Loucy (cell line): ENCODE measurements around the gene SLC26A3.

ENCODE experiments used
- H2AFZ ChIP-seq: fragments of 200-600 bp; sonication (generic); 2 replicates; pipeline ENCODE4 v1.6.0; 2016; ENCODE audit warnings: antibody characterized with exemption, mild to moderate bottlenecking, low read length, moderate library complexity
- H3F3A ChIP-seq: fragments of 200-600 bp; 2 replicates; pipeline ENCODE4 v1.6.0; 2016; ENCODE audit warnings: antibody characterized with exemption, low read depth, mild to moderate bottlenecking
- H3K27me3 ChIP-seq: fragments of 200-600 bp; sonication (generic); 2 replicates; pipeline ENCODE4 v1.6.1; 2014; ENCODE audit warnings: low read length, mild to moderate bottlenecking; ENCODE audit not compliant: insufficient read depth, poor library complexity, severe bottlenecking
- H3K36me3 ChIP-seq: fragments of 200-600 bp; sonication (generic); 2 replicates; pipeline ENCODE4 v1.6.1; 2016; ENCODE audit warnings: low read length; ENCODE audit not compliant: insufficient read depth
- H3K4me1 ChIP-seq: fragments of 200-600 bp; sonication (generic); 2 replicates; pipeline ENCODE4 v1.5.1; 2014; ENCODE audit warnings: low read length, mild to moderate bottlenecking; ENCODE audit not compliant: insufficient read depth, poor library complexity, severe bottlenecking
- H3K4me2 ChIP-seq: fragments of 200-600 bp; sonication (generic); 2 replicates; pipeline ENCODE4 v1.6.0; 2014; ENCODE audit warnings: antibody characterized with exemption, low read length, low read depth, mild to moderate bottlenecking; ENCODE audit not compliant: poor library complexity, severe bottlenecking
- H3K4me3 ChIP-seq: fragments of 200-600 bp; sonication (generic); 2 replicates; pipeline ENCODE4 v1.5.1; 2014; ENCODE audit warnings: low read length, mild to moderate bottlenecking, mixed read lengths; ENCODE audit not compliant: poor library complexity, severe bottlenecking
- H3K79me2 ChIP-seq: fragments of 200-600 bp; sonication (generic); 2 replicates; pipeline ENCODE4 v1.6.1; 2014; ENCODE audit warnings: low read length; ENCODE audit not compliant: insufficient read depth
- H3K9ac ChIP-seq: fragments of 200-600 bp; sonication (generic); 2 replicates; pipeline ENCODE4 v1.6.0; 2014; ENCODE audit warnings: mild to moderate bottlenecking, low read depth, low read length, moderate library complexity; ENCODE audit not compliant: poor library complexity, severe bottlenecking
- H3K9me2 ChIP-seq: fragments of 200-600 bp; sonication (generic); replicated peaks from 2 replicates; pipeline ENCODE4 v1.6.1; 2016; ENCODE audit warnings: low read depth, low read length, mixed read lengths
- H3K9me3 ChIP-seq: fragments of 200-600 bp; sonication (generic); 2 replicates; pipeline ENCODE4 v1.6.1; 2014; ENCODE audit warnings: mild to moderate bottlenecking, antibody characterized with exemption, low read length, low read depth; ENCODE audit not compliant: insufficient read depth
- H4K20me1 ChIP-seq: fragments of 200-600 bp; sonication (generic); 2 replicates; pipeline ENCODE4 v1.6.0; 2014; ENCODE audit warnings: antibody characterized with exemption, low read length, mild to moderate bottlenecking; ENCODE audit not compliant: insufficient read depth, poor library complexity, severe bottlenecking
- CTCF ChIP-seq: fragments of 200-600 bp; sonication (generic); conservative IDR thresholded peaks from 2 replicates; pipeline ENCODE4 v1.5.1; 2014; ENCODE audit warnings: mild to moderate bottlenecking, antibody characterized with exemption, low read length
- EZH2phosphoT487 ChIP-seq: fragments of 200-600 bp; IDR thresholded peaks from 2 replicates; pipeline ENCODE4 v1.6.1; 2018; ENCODE audit warnings: antibody characterized with exemption, mild to moderate bottlenecking, moderate library complexity, borderline replicate concordance

SLC26A3 gene

DNA sequence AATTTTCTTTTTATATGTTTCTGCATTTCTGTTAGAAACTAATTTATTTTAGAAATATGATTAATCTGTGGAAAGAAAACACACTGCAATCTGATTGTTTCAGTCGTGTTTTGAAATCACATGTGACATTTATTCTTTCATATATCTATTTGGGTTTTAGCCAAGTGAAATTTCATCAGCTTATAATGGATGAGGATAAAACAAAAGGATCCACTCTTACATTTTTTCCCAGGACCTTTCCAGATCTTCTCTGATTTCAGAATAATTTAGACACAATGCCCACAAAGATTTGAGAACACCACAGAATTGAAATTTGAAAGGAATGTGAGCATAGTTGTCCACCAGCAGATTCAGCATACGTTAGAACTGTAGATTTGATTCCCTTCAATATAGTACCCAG lies 30.0 kb downstream of the SLC26A3 start:
- no peaks in the 10 kb centered on the region for H3K27me3 ChIP-seq
- no peaks in the 10 kb centered on the region for H4K20me1 ChIP-seq
- no peak overlapping the region for H3K9ac ChIP-seq
- no peak overlapping the region for H3K4me3 ChIP-seq
- no peak for TF ChIP-seq CTCF
- H3K4me2 ChIP-seq, result no peak overlapping the region
- no peaks in the 10 kb centered on the region for H3K4me1 ChIP-seq
- H3K9me3 ChIP-seq, result no peaks in the 10 kb centered on the region
- no peaks in the 10 kb centered on the region for H3K9me2 ChIP-seq
- H3F3A ChIP-seq, result no peaks in the 10 kb centered on the region
- H3K36me3 ChIP-seq, result no peaks in the 10 kb centered on the region
- H3K79me2 ChIP-seq, result no peaks in the 10 kb centered on the region
- no peak overlapping the region for H2AFZ ChIP-seq

GRCh38 chr7:107768263-107768662 lies 34.8 kb downstream of the SLC26A3 start:
- no peak overlapping the region for H2AFZ ChIP-seq
- no peaks in the 10 kb centered on the region for H3K9me3 ChIP-seq
- H3K4me1 ChIP-seq, result no peaks in the 10 kb centered on the region
- no peaks in the 10 kb centered on the region for H3K9me2 ChIP-seq
- H3K27me3 ChIP-seq, result no peaks in the 10 kb centered on the region
- H3K9ac ChIP-seq, result no peak overlapping the region
- H3K79me2 ChIP-seq, result no peaks in the 10 kb centered on the region
- no peak overlapping the region for H3K4me3 ChIP-seq
- H3K36me3 ChIP-seq, result no peaks in the 10 kb centered on the region
- no peak overlapping the region for H3K4me2 ChIP-seq
- TF ChIP-seq EZH2phosphoT487 (no peak), CTCF (no peak)
- no peaks in the 10 kb centered on the region for H4K20me1 ChIP-seq
- H3F3A ChIP-seq, result no peaks in the 10 kb centered on the region

DNA sequence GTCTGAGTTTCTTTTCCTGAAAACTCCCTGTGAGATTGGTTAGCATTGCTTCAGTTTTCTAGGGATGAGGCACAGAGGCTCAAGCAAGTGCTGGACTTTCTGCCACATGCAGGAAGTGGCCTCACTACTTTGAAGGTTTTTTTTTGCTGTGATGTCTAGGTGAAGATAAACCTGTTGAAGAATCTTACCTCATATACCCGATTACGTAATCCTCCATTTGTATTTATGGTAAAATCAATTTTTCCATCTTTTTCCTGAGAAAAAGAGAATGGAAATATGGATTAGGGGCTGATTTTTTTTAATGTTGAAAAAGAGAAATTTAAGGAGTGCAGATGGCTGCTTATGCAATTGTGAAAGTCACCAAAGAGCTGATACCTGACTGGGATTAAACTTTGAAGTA lies 35.6 kb downstream of the SLC26A3 start:
- Histone ChIP-seq H3K4me2 (no peak overlapping the region), H3K9me3 (no peaks in the 10 kb centered on the region), H3K9ac (no peak overlapping the region), H4K20me1 (no peaks in the 10 kb centered on the region), H2AFZ (no peak overlapping the region), H3K9me2 (no peaks in the 10 kb centered on the region), H3K4me3 (no peak overlapping the region), H3K27me3 (no peaks in the 10 kb centered on the region), H3K36me3 (no peaks in the 10 kb centered on the region), H3K4me1 (no peaks in the 10 kb centered on the region), H3K79me2 (no peaks in the 10 kb centered on the region), H3F3A (no peaks in the 10 kb centered on the region)
- TF ChIP-seq EZH2phosphoT487, result no peak
- TF ChIP-seq CTCF, result no peak
